ENCODE data around the gene USE1. TPM values are rescaled to one million over a fixed set of nuclear protein-coding genes. Genes with fewer than 3 reads are reported as not detected.

The USE1 gene
- total and polyA plus RNA-seq, 2 experiments from 2014 or later: 15.5 to 19.4 TPM

DNA sequence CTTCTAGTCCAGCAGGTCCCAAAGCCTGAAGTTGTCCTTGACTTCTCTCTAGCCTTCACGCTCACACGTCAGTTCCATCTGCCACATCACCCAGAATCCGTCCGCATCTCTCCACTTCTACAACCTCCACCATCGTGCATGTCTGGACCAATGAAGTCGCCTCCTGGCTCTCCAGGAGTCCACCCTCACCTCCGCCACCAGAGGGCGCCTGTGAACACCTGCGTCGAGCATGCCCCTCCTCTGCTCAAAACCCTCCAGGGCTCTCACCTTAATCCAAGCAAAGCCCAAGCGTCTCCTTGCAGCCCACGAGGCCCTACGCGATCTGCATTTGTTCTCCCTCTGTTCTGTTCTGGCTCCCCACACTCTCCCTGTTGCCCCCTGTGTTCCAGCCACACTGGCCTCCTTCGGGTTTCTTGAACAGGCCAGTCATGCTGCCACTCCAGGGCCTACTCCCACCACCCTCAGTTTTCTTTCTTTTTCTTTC, 45.7 kb downstream of the USE1 start:
- H3K9me2 ChIP-seq (ENCODE audit: insufficient read depth): no peaks in the 10 kb centered on the region
- peak overlapping the region; percentile 88; the same call in 1 of the 2 replicates for H3K27ac ChIP-seq (ENCODE audit: low read depth)
- H3K4me2 ChIP-seq: no peak overlapping the region
- H3K79me2 ChIP-seq (replicated peaks; ENCODE audit: insufficient read depth): no peaks in the 10 kb centered on the region
- H4K20me1 ChIP-seq (replicated peaks; ENCODE audit: insufficient read depth): no peaks in the 10 kb centered on the region
- H3K27ac Mint-ChIP-seq: peak overlapping the region; percentile 87
- H3K36me3 Mint-ChIP-seq (ENCODE audit: low read depth): peaks cover 31% of the 10 kb centered on the region
- peaks cover 3% of the 10 kb centered on the region; the same call in 1 of the 2 replicates for H3K36me3 ChIP-seq (ENCODE audit: insufficient read depth)
- peak overlapping the region; percentile 36; the same call in 1 of the 3 replicates for H3K4me3 Mint-ChIP-seq
- H3K4me3 ChIP-seq: no peak overlapping the region
- H3K9me3 Mint-ChIP-seq: peaks cover 21% of the 10 kb centered on the region; the same call in 2 of the 3 replicates
- DNase-seq (ENCODE audit: low spot score) (peak; percentile 96), ATAC-seq (peak; percentile 94)
- H3K4me1 Mint-ChIP-seq: peaks cover 18% of the 10 kb centered on the region
- no peaks in the 10 kb centered on the region for H3K27me3 ChIP-seq (ENCODE audit: insufficient read depth)
- 0 out of 2 replicates have a peak, but pooled peaks cover 2% of the 10 kb centered on the region for H3F3A ChIP-seq (replicated peaks; ENCODE audit: low read depth)
- H3K27me3 Mint-ChIP-seq (ENCODE audit: insufficient read depth, low read depth, poor library complexity): peaks cover 20% of the 10 kb centered on the region
- no peak overlapping the region for H2AFZ ChIP-seq
- H3K4me1 ChIP-seq (ENCODE audit: insufficient read depth): 0 out of 2 replicates have a peak, but pooled peaks cover 5% of the 10 kb centered on the region
- TF ChIP-seq NANOG (IDR thresholded peaks at IDR 0.05; ENCODE audit: borderline replicate concordance) (no peak), POLR2AphosphoS5 (IDR thresholded peaks at IDR 0.05; ENCODE audit: low read depth) (peak; percentile 35; the same call in 1 of the 2 replicates), ZNF331 (CRISPR knock-in tag; IDR thresholded peaks at IDR 0.05; ENCODE audit: low read depth) (no peak), CTCF (conservative IDR thresholded peaks at IDR 0.05; ENCODE audit: low read depth in 2 of 2) (peak; percentile 95 to 96), CREB1 (CRISPR knock-in tag; IDR thresholded peaks at IDR 0.05; ENCODE audit: low read depth) (peak; percentile 73), REST (IDR thresholded peaks at IDR 0.05; ENCODE audit: unreplicated experiment) (no peak)

GRCh38 chr19:17262557-17262956, 47.4 kb downstream of the USE1 start:
- H3K4me1 Mint-ChIP-seq: peaks cover 23% of the 10 kb centered on the region
- no peak overlapping the region for H3K4me3 ChIP-seq
- H4K20me1 ChIP-seq (replicated peaks; ENCODE audit: insufficient read depth): no peaks in the 10 kb centered on the region
- H3K36me3 ChIP-seq (ENCODE audit: insufficient read depth): peaks cover 3% of the 10 kb centered on the region; the same call in 1 of the 2 replicates
- peaks cover 28% of the 10 kb centered on the region for H3K27me3 Mint-ChIP-seq (ENCODE audit: insufficient read depth, low read depth, poor library complexity)
- H3K27ac ChIP-seq (ENCODE audit: low read depth): no peak overlapping the region
- DNase-seq (ENCODE audit: low spot score): no peak
- 0 out of 2 replicates have a peak, but pooled peaks cover 5% of the 10 kb centered on the region for H3K4me1 ChIP-seq (ENCODE audit: insufficient read depth)
- peaks cover 28% of the 10 kb centered on the region for H3K36me3 Mint-ChIP-seq (ENCODE audit: low read depth)
- no peak for ATAC-seq
- no peaks in the 10 kb centered on the region for H3K9me2 ChIP-seq (ENCODE audit: insufficient read depth)
- 0 out of 2 replicates have a peak, but pooled peaks cover 2% of the 10 kb centered on the region for H3F3A ChIP-seq (replicated peaks; ENCODE audit: low read depth)
- TF ChIP-seq STAT1 (IDR thresholded peaks at IDR 0.05; ENCODE audit: unreplicated experiment) (no peak), POLR2AphosphoS5 (IDR thresholded peaks at IDR 0.05; ENCODE audit: low read depth) (no peak), ZNF114 (CRISPR knock-in tag; IDR thresholded peaks at IDR 0.05) (no peak), EZH2 (IDR thresholded peaks at IDR 0.05; ENCODE audit: low read depth, unreplicated experiment) (no peak)
- H3K79me2 ChIP-seq (replicated peaks; ENCODE audit: insufficient read depth): no peaks in the 10 kb centered on the region
- H3K4me3 Mint-ChIP-seq: no peak overlapping the region
- H3K27me3 ChIP-seq (ENCODE audit: insufficient read depth): no peaks in the 10 kb centered on the region
- peaks cover 27% of the 10 kb centered on the region; the same call in 2 of the 3 replicates for H3K9me3 Mint-ChIP-seq
- no peak overlapping the region for H3K27ac Mint-ChIP-seq
- no peak overlapping the region for H3K4me2 ChIP-seq
- H2AFZ ChIP-seq: no peak overlapping the region

All from GM23338 (cell line).